Kidney (tissue), 14 donors: ENCODE results near the gene KRTAP10-10. TPM values are rescaled to one million over a fixed set of nuclear protein-coding genes. Genes with fewer than 3 reads are reported as not detected.
"Not testable (repeated sequence)": the region's sequence is repeated elsewhere in the genome, so short reads cannot be mapped to it uniquely, and the experiment has no call there.

Experiments used
- DNase-seq, 5 donors: peaks; one replicate each; pipeline ENCODE4 v3.0.0-alpha.2; 2013 to 2020
- FAIRE-seq: peaks from 2 replicates; lab custom pipeline; 2012; peaks lifted over from hg19 to GRCh38; lab: Jason Lieb, UNC
- H3K27ac ChIP-seq, 2 donors: one replicate each; pipeline ENCODE4 v1.7.0; 2013; ENCODE audit warnings: low read depth in 2 of 2, low read length in 2 of 2, inconsistent platforms in 1 of 2
- H3K27me3 ChIP-seq: one replicate; pipeline ENCODE4 v1.7.1; 2013; ENCODE audit warnings: low read length, inconsistent platforms; ENCODE audit not compliant: control insufficient read depth, insufficient read depth
- H3K36me3 ChIP-seq, 3 donors: one replicate each; pipeline versions ENCODE4 v1.7.0 to v1.7.1; 2013; ENCODE audit warnings: low read length in 3 of 3, control low read depth in 1 of 3, inconsistent platforms in 1 of 3; ENCODE audit not compliant: insufficient read depth in 3 of 3, control insufficient read depth in 2 of 3
- H3K4me1 ChIP-seq, 3 donors: one replicate each; pipeline versions ENCODE4 v1.7.0 to v1.7.1; 2013; ENCODE audit warnings: low read length in 3 of 3, inconsistent platforms in 1 of 3, low read depth in 1 of 3; ENCODE audit not compliant: control insufficient read depth in 2 of 3, insufficient read depth in 2 of 3
- H3K4me3 ChIP-seq, 3 donors: one replicate each; pipeline versions ENCODE4 v1.7.0 to v1.8.1; 2013; ENCODE audit warnings: low read length in 3 of 3, control low read depth in 1 of 3, inconsistent platforms in 1 of 3
- H3K9ac ChIP-seq, 3 donors: one replicate each; pipeline versions ENCODE4 v1.7.0 to v1.7.1; 2013; ENCODE audit warnings: low read length in 3 of 3, control low read depth in 1 of 3, inconsistent platforms in 1 of 3
- H3K9me3 ChIP-seq, 3 donors: one replicate each; pipeline versions ENCODE4 v1.7.0 to v1.7.1; 2013; ENCODE audit warnings: low read length in 3 of 3, control low read depth in 1 of 3, inconsistent platforms in 1 of 3; ENCODE audit not compliant: control insufficient read depth in 2 of 3, insufficient read depth in 1 of 3
- CTCF ChIP-seq: IDR thresholded peaks from 3 replicates; pipeline ENCODE4 v1.5.1; 2012; ENCODE audit warnings: mild to moderate bottlenecking, moderate library complexity, borderline replicate concordance; ENCODE audit not compliant: insufficient read depth; ENCODE audit errors: extremely low read depth
- intact Hi-C: fragments of 100-400 bp; cut with DNase I; formaldehyde crosslinking; loops from one replicate; pipeline ENCODE4 v1.11.1; 2022
- polyA plus RNA-seq: library from polyadenylated mRNA; stranded (reverse); fragments of 350-450 nt; fragmentation: Illumina TruSeq; extraction: RNeasy Lipid Tissue Mini Kit (QIAGEN cat#74804); gene quantifications from one replicate; pipeline ENCODE4 v1.2.3, GENCODE V29; 2014; ENCODE audit warnings: low read depth, low replicate concordance; ENCODE audit not compliant: insufficient read depth
- total RNA-seq: library from RNA; stranded (reverse); fragmentation: NEBNext Ultra II Directional; extraction: Animal tissue kit (Norgen Biotek cat#: 25700); gene quantifications from one replicate; pipeline ENCODE4 v1.2.1, GENCODE V29; 2021
- donor health status: control.
- donor health status: control.
- donor health status: control.
- donor health status: control.
- donor health status: control.
- donor health status: DM: yes; HTN: yes; CAD: no.
- donor health status: Normal renal cell carcinoma (clear cell type).

The KRTAP10-10 gene
- total and polyA plus RNA-seq, 2 donors from 2014 or later, result not detected

- TF ChIP-seq CTCF, result no peak
- DNase-seq, result no peak
- intact Hi-C loops, result no loop called here
- Histone ChIP-seq H3K36me3 (no peaks in the 10 kb centered on the region), H3K4me3 (no peak overlapping the region), H3K9me3 (peaks cover 0 to 18% (median 0%) of the 10 kb centered on the region in 3 donors), H3K4me1 (no peaks in the 10 kb centered on the region), H3K27ac (no peak overlapping the region), H3K27me3 (no peaks in the 10 kb centered on the region), H3K9ac (no peak overlapping the region)
- no peak for FAIRE-seq
Measured at GRCh38 chr21:44623575-44623974, 13.6 kb upstream of the KRTAP10-10 start.

- Histone ChIP-seq H3K36me3 (no peaks in the 10 kb centered on the region), H3K4me1 (no peaks in the 10 kb centered on the region), H3K9ac (no peak overlapping the region), H3K27me3 (no peaks in the 10 kb centered on the region), H3K4me3 (no peak overlapping the region), H3K27ac (no peak overlapping the region), H3K9me3 (peaks cover 0 to 18% (median 0%) of the 10 kb centered on the region in 3 donors)
- DNase-seq (no peak), FAIRE-seq (no peak)
- intact Hi-C loops, result no loop called here
- no peak for TF ChIP-seq CTCF
Measured at GRCh38 chr21:44625756-44626155, 11.4 kb upstream of the KRTAP10-10 start.

- FAIRE-seq (no peak), DNase-seq (no peak)
- intact Hi-C loops, result no loop called here
- no peak overlapping the region for H3K9ac ChIP-seq
- no peak for TF ChIP-seq CTCF
- peaks cover 0 to 21% (median 0%) of the 10 kb centered on the region in 3 donors for H3K9me3 ChIP-seq
- H3K27ac ChIP-seq, result no peak overlapping the region
- no peaks in the 10 kb centered on the region for H3K4me1 ChIP-seq
- H3K36me3 ChIP-seq, result no peaks in the 10 kb centered on the region
- H3K4me3 ChIP-seq, result no peak overlapping the region
- no peaks in the 10 kb centered on the region for H3K27me3 ChIP-seq
Measured at GRCh38 chr21:44626262-44626661, 10.9 kb upstream of the KRTAP10-10 start.

- no peaks in the 10 kb centered on the region for H3K4me1 ChIP-seq
- H3K4me3 ChIP-seq, result no peak within 1 kb of the TSS
- DNase-seq (no peak), FAIRE-seq (no peak)
- no peaks in the 10 kb centered on the region for H3K27me3 ChIP-seq
- no peak for TF ChIP-seq CTCF
- no peak within 1 kb of the TSS for H3K9ac ChIP-seq
- H3K9me3 ChIP-seq, result peaks cover 0 to 21% (median 0%) of the 10 kb centered on the region in 3 donors
- no peaks in the 10 kb centered on the region for H3K36me3 ChIP-seq
- no peak within 1 kb of the TSS for H3K27ac ChIP-seq
- intact Hi-C loops, result no loop called here
Measured at GRCh38 chr21:44626673-44627143, 10.4 kb upstream of the KRTAP10-10 start, which contains the start of gene KRTAP10-9. Gene KRTAP10-9, plus strand, starts transcription at chr21:44627093. Its CDS starts 79 bp downstream, at chr21:44627172.

- intact Hi-C loops, H3K4me3 ChIP-seq, H3K9ac ChIP-seq, H3K27ac ChIP-seq, H3K27me3 ChIP-seq, FAIRE-seq, H3K4me1 ChIP-seq, H3K36me3 ChIP-seq, DNase-seq: not testable (repeated sequence)
- peaks cover 0 to 21% (median 0%) of the 10 kb centered on the region in 3 donors for H3K9me3 ChIP-seq
Measured at GRCh38 chr21:44627181-44627822, 9.9 kb upstream of the KRTAP10-10 start.
